ENCODE measurements around the gene PISD. TPM values are rescaled to one million over a fixed set of nuclear protein-coding genes. Genes with fewer than 3 reads are reported as not detected.

The PISD gene
- total and polyA plus RNA-seq, 2 donors (not counting 3 experiments of a cell fraction or from before 2014, with no cell fraction given), result 53.4 to 58.0 TPM

DNA sequence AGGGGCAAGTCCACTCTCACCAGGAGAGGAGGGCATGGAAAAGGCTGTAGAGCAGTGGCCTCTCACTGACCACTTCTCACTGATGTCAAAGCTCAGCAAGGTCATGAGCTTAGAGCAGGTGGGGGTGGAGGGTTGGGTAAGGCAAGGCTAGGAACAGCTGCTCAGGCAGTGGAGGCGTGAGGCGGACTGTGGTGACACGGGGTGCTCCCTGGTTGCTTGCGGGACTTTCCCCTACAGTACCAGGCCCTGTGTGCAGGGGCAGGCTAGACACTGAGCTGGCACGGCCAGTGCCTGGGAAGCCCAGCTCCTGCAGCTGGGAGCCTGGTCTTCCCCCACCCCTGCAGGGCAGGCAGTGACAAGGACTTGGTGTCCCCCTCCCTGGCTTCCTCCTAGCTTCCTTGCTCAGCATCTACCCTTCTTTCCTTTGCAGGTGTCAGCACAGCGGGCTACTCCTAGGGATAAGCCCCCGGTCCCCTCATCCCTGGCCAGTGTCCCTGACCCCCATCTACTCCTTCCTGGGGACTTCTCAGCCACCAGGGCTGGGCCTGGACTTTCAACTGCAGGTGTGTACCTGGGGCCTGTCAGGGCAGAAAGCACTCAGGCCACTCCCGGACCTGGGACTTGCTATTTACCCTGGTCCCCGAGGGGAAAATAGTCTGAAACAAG lies 45.6 kb downstream of the PISD start:
- POLR2A ChIA-PET, result no interaction called here
- Histone ChIP-seq H3K4me1 (ENCODE audit: control insufficient read depth, extremely low read depth, insufficient read depth, low read length) (peaks cover 6% of the 10 kb centered on the region), H3K79me2 (ENCODE audit: control insufficient read depth, insufficient read depth, low read length) (peaks cover 4% of the 10 kb centered on the region), H3K9me3 (replicated peaks; ENCODE audit: control insufficient read depth, insufficient read depth, low read length) (no peaks in the 10 kb centered on the region), H3K36me3 (ENCODE audit: control insufficient read depth in 2 of 2, extremely low read depth in 1 of 2, insufficient read depth in 2 of 2, low read length in 2 of 2) (peaks cover 2 to 33% of the 10 kb centered on the region in 2 experiments), H3K4me3 (replicated peaks in 1 of 3; ENCODE audit: insufficient read depth in 1 of 3, low read depth in 1 of 3, low read length in 3 of 3) (no peak overlapping the region), H3K27me3 (ENCODE audit: control insufficient read depth in 2 of 2, insufficient read depth in 2 of 2, low read length in 2 of 2) (no peaks in the 10 kb centered on the region), H3K27ac (ENCODE audit: insufficient read depth, low read depth, low read length) (no peak overlapping the region), H3K9me1 (replicated peaks; ENCODE audit: control insufficient read depth, extremely low read depth, insufficient read depth, low read length) (no peaks in the 10 kb centered on the region), H3K4me2 (ENCODE audit: insufficient read depth, low read length) (no peak overlapping the region), H4K20me1 (replicated peaks; ENCODE audit: control insufficient read depth, extremely low read depth, insufficient read depth, low read length) (no peaks in the 10 kb centered on the region), H3K9ac (replicated peaks; ENCODE audit: extremely low read depth, insufficient read depth, low read length) (no peak overlapping the region), H2AFZ (ENCODE audit: low read depth, low read length) (no peak overlapping the region)
- CTCF ChIA-PET, result interaction anchor here (1.0 to 1.3 kb wide), 4 partner anchors 14 to 60 kb away, joined by 3 to 5 read pairs (median 4); no protein-coding TSS in a partner anchor
- dilution Hi-C loops (cut with MboI; ENCODE audit: extremely low pct_ligation_motif_present, low sequenced_read_pairs), result no loop called here
- DNase-seq (ENCODE audit: low read depth, low spot score) (no peak), FAIRE-seq (no peak)
- BruUV-seq (replicated peaks), result no TSS peak
- no peak for TF ChIP-seq MYC (IDR thresholded peaks at IDR 0.05; ENCODE audit: low read depth, low read length)
- no peak for TF ChIP-seq JUN (IDR thresholded peaks at IDR 0.05; ENCODE audit: borderline replicate concordance, insufficient read depth, insufficient read length, low read depth)
- peak; percentile 19 for TF ChIP-seq POLR2A (IDR thresholded peaks at IDR 0.05; ENCODE audit: low read depth, low read length)
- TF ChIP-seq, protein P1, sequence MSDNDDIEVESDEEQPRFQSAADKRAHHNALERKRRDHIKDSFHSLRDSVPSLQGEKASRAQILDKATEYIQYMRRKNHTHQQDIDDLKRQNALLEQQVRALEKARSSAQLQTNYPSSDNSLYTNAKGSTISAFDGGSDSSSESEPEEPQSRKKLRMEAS (IDR thresholded peaks at IDR 0.05; ENCODE audit: insufficient read depth, insufficient read length), result no peak
- TF ChIP-seq FOS (IDR thresholded peaks at IDR 0.05; ENCODE audit: borderline replicate concordance, insufficient read depth, low read length), result no peak
- intact Hi-C loops (cut with micrococcal nuclease), result no loop called here

DNA sequence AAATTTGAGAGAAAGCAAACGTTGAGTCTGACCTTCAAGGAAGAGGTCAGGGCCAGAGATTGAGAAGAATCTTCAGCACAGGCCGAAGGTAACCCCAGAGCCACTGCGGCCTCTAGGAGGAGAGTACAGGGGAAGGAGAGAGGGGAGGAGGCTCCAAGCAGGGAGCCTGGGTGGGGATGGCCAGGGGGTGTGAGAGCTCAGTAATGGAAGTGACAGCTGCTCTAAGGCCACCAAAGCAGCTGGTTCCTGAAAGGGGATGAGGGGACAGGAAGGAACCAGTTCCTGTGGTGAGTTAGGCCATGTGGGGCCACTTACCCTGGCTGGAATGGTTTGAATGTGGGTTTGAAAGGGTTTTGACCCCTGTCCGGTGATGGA lies 46.1 kb downstream of the PISD start:
- no peak overlapping the region for H3K27ac ChIP-seq (ENCODE audit: insufficient read depth, low read depth, low read length)
- peaks cover 6% of the 10 kb centered on the region for H3K4me1 ChIP-seq (ENCODE audit: control insufficient read depth, extremely low read depth, insufficient read depth, low read length)
- no peak overlapping the region for H2AFZ ChIP-seq (ENCODE audit: low read depth, low read length)
- TF ChIP-seq, protein P1 (IDR thresholded peaks at IDR 0.05; ENCODE audit: insufficient read depth, insufficient read length), result no peak
- TF ChIP-seq POLR2AphosphoS5 (IDR thresholded peaks at IDR 0.05; ENCODE audit: insufficient read depth, low read depth, low read length) (peak; percentile 34), FOS (IDR thresholded peaks at IDR 0.05; ENCODE audit: borderline replicate concordance, insufficient read depth, low read length) (no peak)
- no TSS peak for BruUV-seq (replicated peaks)
- CTCF ChIA-PET, result interaction anchor here (0.5 to 1.3 kb wide), 3 partner anchors 15 to 69 kb away, joined by 4 to 5 read pairs (median 4); no protein-coding TSS in a partner anchor
- FAIRE-seq (no peak), DNase-seq (ENCODE audit: low read depth, low spot score) (no peak)
- no peaks in the 10 kb centered on the region for H3K27me3 ChIP-seq (ENCODE audit: control insufficient read depth in 2 of 2, insufficient read depth in 2 of 2, low read length in 2 of 2)
- H3K79me2 ChIP-seq (ENCODE audit: control insufficient read depth, insufficient read depth, low read length), result no peaks in the 10 kb centered on the region
- no peak overlapping the region for H3K9ac ChIP-seq (replicated peaks; ENCODE audit: extremely low read depth, insufficient read depth, low read length)
- POLR2A ChIA-PET, result no interaction called here
- H4K20me1 ChIP-seq (replicated peaks; ENCODE audit: control insufficient read depth, extremely low read depth, insufficient read depth, low read length), result no peaks in the 10 kb centered on the region
- H3K36me3 ChIP-seq (ENCODE audit: control insufficient read depth in 2 of 2, extremely low read depth in 1 of 2, insufficient read depth in 2 of 2, low read length in 2 of 2), result peaks cover 2 to 29% of the 10 kb centered on the region in 2 experiments
- H3K9me3 ChIP-seq (replicated peaks; ENCODE audit: control insufficient read depth, insufficient read depth, low read length), result no peaks in the 10 kb centered on the region
- intact Hi-C loops (cut with micrococcal nuclease), result no loop called here
- H3K9me1 ChIP-seq (replicated peaks; ENCODE audit: control insufficient read depth, extremely low read depth, insufficient read depth, low read length), result no peaks in the 10 kb centered on the region
- dilution Hi-C loops (cut with MboI; ENCODE audit: extremely low pct_ligation_motif_present, low sequenced_read_pairs), result no loop called here
- no peak overlapping the region for H3K4me3 ChIP-seq (replicated peaks in 1 of 3; ENCODE audit: insufficient read depth in 1 of 3, low read depth in 1 of 3, low read length in 3 of 3)
- H3K4me2 ChIP-seq (ENCODE audit: insufficient read depth, low read length), result no peak overlapping the region
